Measurements from ENCODE around the gene DCAF16.
"Not testable (repeated sequence)": the region's sequence is repeated elsewhere in the genome, so short reads cannot be mapped to it uniquely, and the experiment has no call there.

DCAF16 gene

DNA sequence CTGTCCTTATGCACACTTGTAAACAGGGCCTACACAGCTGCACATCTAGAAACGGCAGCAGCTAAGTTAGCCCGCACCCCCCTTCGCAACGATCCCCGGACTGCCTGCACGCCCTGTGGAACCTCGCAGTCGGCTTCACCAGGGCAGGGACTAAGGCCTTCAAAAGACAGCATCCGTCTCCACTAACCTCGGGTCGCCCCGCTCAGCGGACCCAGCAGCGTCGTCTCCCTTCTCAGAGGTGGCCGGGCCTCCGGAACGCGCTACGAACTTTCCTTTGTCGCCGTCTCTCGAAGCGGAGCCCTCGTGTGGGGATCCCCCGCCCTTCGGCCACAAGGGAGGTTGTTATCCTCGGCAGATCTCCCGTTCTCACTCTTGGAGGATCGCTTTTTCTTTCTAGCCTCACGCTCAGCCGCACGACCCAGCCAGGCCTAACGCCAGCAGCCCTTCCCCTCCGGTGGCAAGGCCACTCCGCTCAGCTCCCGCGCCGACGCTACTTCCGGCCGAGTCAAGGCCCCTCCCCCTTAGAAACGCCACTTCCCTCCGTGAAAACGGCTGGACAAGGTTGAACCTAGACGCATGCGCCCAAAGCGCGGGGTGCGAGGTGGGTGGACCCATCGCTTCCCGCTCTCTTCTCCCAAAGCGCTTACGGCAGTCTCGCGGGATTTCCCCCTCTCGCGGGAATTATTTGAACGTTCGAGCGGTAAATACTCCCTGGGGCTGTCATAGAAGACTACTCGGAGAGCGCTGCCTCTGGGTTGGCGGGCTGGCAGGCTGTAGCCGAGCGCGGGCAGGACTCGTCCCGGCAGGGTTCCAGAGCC lies at the start of gene DCAF16, which contains the start of gene NCAPG:
DCAF16 (minus strand) TSS at position 498 of the 818 bp plus-strand sequence. CDS start 6,616 bp downstream, outside the sequence.
NCAPG (plus strand) TSS at position 720 of the 818 bp plus-strand sequence. CDS start 99 bp downstream, outside the sequence.
- DNase-seq (ENCODE audit: low read depth): peak; percentile 98

DNA sequence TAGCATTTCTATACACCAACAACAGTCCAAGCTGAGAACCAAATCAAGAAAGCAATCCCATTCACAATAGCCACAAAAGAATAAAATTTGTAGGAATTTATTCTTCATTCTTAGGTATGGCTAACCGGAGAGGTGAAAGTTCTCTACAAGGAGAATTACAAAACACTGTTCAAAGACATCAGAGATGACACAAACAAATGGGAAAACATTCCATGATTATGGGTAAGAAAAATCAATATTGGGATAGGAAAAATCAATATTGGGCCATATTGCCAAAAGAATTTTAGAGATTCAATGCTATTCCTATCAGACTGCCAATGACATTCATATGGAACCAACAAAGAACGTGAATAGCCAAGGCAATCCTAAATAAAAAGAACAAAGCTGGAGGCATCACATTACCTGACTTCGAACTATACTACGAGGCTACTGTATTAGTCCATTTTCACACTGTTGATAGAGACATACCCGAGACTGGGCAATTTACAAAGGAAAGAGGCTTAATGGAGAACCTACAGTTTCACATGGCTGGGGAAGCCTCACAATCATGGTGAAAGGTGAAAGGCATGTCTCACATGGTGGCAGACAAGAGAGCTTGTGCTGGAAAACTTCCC lies 49.3 kb upstream of the DCAF16 start:
- no peak for DNase-seq (ENCODE audit: low read depth)

- no peak for DNase-seq (ENCODE audit: low read depth)
Measured at GRCh38 chr4:17854036-17854435, 43.5 kb upstream of the DCAF16 start.

GRCh38 chr4:17851959-17852358 lies 41.4 kb upstream of the DCAF16 start:
- DNase-seq (ENCODE audit: low read depth): no peak

- DNase-seq (ENCODE audit: low read depth): not testable (repeated sequence)
Measured at GRCh38 chr4:17850295-17850694, 39.7 kb upstream of the DCAF16 start.

DNA sequence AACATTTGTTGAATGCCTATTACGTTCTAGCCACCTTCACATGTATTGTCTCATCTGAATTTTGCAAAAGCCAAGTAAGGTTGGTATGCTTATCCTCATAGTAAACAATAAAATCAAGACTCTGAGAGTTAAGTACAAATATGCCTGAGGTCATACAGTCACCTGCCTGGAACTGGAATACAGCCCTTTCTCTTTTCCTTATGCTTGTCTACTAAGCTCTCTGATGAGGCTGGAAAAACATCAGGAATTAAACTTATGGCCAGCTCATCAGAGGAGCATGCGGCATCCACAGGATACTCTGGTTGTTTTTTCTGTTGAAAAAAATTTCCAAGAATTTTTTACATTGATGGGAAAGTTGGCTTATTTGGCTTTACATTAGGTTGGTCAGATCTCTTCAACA lies 35.7 kb upstream of the DCAF16 start:
- DNase-seq (ENCODE audit: low read depth): no peak

DNA sequence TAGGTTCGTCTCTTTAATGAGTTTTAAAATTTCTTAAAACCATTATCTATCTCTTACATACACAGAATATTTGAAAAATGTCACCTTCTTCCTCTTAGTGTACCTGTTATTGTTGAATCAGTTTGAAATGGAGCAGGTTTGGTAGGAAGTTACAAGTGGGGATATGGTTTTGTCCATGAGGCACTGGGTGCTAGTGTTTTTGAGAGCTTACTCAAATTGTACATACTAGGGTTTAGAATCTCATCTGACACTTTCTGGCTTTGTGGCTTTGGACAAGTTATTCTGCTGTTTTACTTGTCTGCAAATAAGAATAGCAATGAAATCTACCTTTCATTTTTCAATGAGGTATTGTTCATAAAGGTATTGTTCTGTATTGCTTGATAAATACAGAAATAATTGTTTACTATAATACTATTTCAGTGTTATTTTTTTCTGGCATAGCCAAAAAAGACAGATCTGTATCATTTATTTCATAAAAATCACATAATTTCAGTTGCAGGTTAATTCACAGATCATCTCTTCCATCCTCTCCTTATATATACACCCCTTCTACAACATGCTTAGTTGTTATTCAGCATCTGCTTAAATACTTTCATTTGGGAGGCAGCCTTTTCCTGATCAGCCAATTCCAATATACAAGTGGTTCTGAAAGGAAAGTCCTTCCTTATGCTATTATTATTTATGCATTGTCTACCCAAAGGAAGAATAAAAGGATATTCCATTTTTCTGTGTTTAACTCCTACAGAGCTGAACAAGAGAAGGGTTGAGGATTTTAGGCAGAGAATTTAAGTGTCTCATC lies 13.5 kb upstream of the DCAF16 start:
- no peak for DNase-seq (ENCODE audit: low read depth)

DNA sequence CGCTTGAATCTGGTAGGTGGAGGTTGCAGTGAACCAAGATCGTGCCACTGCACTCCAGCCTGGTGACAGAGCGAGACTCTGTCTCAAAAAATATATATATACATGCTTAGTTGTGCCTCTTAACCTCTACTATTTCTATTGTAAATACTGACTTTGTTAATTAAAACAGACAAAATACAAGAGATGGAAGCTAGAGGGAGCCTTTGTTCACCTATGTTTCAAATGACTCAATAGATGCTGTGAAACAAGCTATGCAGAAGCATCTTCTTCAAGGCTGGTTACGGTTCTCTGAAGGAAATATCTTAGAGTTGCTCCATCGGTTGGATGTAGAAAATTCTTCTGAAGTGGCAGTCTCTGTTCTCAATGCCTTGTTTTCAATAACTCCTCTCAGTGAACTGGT lies 6.5 kb upstream of the DCAF16 start:
- no peak for DNase-seq (ENCODE audit: low read depth)

DNA sequence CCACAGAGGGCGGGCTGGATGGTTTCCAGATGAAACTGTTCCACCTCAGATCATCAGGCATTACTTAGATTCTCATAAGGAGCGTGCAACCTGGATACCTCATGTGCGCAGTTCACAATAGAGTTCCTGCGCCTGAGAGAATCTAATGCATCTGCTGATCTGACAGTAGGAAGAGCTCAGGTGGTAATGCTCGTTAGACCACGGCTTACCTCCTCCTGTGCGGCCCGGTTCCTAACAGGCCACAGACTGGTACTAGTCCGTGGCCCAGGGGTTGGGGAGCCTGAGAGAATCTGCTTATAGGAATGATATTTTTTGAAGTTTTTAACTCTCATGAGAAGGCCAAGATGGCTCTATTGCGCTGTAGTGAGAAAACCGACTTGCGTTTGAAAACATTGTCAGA lies 5.6 kb upstream of the DCAF16 start:
- DNase-seq (ENCODE audit: low read depth): no peak

DNA sequence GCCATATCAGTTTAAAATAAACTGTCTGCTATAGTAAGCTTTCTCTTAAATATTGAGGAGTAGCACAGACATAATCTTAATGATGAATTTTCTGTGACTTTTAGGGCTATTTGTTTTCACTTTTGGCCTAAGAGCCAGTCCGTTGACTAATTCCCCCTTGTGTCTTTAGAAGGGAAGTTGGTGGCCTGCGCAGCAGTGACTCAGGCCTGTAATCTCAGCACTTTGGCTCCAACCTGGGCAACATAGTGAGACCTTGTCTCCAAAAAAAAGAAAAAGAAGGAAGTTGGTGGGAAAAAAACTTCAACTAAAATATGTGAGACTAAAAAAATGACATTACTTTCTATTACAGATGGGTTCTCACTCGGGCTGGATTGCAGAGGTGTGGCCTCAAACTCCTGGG lies 3.6 kb upstream of the DCAF16 start:
- no peak for DNase-seq (ENCODE audit: low read depth)

GRCh38 chr4:17812801-17813200 lies 2.2 kb upstream of the DCAF16 start:
- no peak for DNase-seq (ENCODE audit: low read depth)

DNA sequence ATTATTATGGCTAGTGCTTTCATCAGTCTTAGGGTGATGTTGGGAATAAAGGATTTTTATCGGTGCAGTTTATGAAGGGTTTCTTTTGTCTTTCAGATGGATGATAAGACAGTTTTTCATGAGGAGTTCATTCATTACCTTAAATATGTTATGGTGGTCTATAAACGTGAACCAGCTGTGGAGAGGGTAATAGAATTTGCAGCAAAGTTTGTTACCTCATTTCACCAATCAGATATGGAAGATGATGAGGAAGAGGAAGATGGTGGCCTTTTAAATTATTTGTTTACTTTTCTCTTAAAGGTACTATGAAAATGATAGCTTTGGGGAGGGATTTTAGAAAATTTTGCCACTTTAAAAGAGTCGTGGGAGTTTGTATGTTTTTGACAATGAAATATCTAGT lies 1.6 kb upstream of the DCAF16 start:
- no peak for DNase-seq (ENCODE audit: low read depth)

- no peak for DNase-seq (ENCODE audit: low read depth)
Measured at GRCh38 chr4:17811078-17811603, 584 bp upstream of the DCAF16 start.

GRCh38 chr4:17809667-17810066 lies 890 bp downstream of the DCAF16 start:
- DNase-seq (ENCODE audit: low read depth): no peak

- no peak for DNase-seq (ENCODE audit: low read depth)
Measured at GRCh38 chr4:17807446-17807845, 3.1 kb downstream of the DCAF16 start.

DNA sequence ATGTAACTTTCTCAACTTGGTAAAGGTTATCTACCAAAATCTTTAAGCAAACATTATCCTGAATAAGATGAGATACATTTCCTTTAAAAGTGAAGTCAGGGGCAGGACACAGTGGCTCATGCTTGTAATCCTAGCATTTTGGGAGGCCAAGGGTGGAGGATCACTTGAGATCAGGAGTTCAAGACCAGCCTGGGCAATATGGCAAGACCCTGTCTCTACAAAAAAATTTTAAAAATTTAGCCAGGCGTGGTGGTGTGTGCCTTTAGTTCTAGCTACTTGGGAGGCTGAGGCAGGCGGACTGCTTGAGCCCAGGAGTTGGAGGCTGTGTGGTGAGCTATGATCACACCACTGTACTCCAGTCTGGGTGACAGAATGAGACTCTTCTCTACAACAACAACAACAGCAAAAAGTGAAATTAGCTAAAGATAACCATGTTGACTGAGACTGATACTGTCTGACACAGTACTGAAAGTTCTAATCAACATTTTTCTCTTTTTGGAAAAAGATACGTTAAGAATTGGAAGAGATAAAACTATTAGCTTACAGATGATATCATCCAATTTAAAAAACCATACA lies 4.9 kb downstream of the DCAF16 start:
- DNase-seq (ENCODE audit: low read depth): no peak

GRCh38 chr4:17797808-17798207 lies 12.7 kb downstream of the DCAF16 start:
- no peak for DNase-seq (ENCODE audit: low read depth)

- no peak for DNase-seq (ENCODE audit: low read depth)
Measured at GRCh38 chr4:17794730-17795129, 15.8 kb downstream of the DCAF16 start.

DNA sequence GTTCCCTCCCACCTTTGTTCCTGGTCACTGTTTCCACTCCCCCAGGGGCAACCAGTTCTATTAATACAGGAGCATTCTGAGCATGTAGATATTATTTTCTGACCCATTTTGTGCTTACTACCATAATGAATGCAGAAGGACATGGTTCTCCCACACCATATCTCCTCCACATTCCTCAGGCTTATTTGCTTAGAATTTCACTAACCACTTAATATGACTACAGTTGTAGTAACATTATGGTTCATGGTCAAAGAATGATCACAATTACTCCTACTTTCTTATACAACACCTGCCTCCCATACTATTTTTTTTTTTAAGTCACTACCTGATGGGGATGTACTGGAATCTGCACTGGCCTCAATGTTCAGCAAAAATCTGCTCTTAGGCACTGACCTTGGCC lies 21.6 kb downstream of the DCAF16 start:
- DNase-seq (ENCODE audit: low read depth): no peak

DNA sequence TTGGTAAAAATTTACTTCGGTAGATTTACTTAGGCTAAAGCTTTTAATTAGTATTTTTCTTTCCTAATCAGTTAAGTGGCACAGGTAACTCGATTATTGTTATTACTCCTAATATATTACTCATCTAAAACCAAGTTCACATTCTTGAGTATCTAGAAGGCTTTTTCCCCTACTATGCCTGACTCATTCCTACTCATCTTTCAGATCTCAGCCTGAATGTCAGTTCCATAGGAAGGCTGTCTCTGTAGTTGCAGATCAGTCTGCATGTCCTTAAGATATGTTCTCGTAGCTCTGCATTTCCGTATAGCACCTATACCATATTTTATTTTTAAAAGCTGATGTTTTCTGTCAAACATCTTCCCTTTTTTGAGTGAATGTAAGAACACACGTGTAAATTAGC lies 23.2 kb downstream of the DCAF16 start:
- DNase-seq (ENCODE audit: low read depth): no peak

GRCh38 chr4:17786567-17786966 lies 24.0 kb downstream of the DCAF16 start:
- no peak for DNase-seq (ENCODE audit: low read depth)

DNA sequence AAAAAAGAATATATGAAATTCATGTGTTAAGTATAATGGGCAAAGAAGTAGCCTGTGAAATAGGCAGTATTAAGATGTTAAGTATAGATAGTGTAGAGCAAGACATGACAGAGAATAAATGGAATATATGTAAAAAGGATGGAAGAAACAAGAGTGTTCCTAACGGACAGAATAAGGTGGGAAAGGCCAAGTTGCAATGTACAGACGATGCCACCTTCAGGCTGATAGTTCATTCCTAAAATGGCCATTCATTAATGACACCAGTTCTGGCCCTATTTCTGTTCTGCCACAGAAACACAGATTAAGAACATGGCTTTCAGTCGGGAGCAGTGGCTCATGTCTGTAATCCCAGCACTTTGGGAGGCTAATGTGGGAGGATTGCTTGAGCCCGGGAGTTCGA lies 24.7 kb downstream of the DCAF16 start:
- DNase-seq (ENCODE audit: low read depth): no peak

All from stimulated activated CD8-positive, alpha-beta memory T cell treated with anti-CD3 and anti-CD28 coated beads, Interleukin-12 subunit alpha, Interleukin-12 subunit beta, amount 100 ng/mL, for 4 hours (primary cell).